ENCODE data around the gene PRLHR.

Gene PRLHR

GRCh38 chr10:118605694-118606093 is 10.2 kb upstream of the PRLHR start:
- no peaks in the 10 kb centered on the region for H3K4me1 Mint-ChIP-seq (ENCODE audit: low read depth)
- H3K4me3 Mint-ChIP-seq, result no peak overlapping the region

GRCh38 chr10:118596426-118597124 is 1.1 kb upstream of the PRLHR start:
- H3K4me1 Mint-ChIP-seq (ENCODE audit: low read depth), result peaks cover 2% of the 10 kb centered on the region
- no peak for DNase-seq (ENCODE audit: low spot score)
- no peak overlapping the region for H3K4me3 Mint-ChIP-seq
- H3K27ac Mint-ChIP-seq, result no peak overlapping the region
- peaks cover 47% of the 10 kb centered on the region for H3K27me3 Mint-ChIP-seq (ENCODE audit: low read depth)
- H3K36me3 Mint-ChIP-seq (ENCODE audit: low read depth), result peaks cover 3% of the 10 kb centered on the region
- H3K9me3 Mint-ChIP-seq, result peaks cover 6% of the 10 kb centered on the region

More at GRCh38 chr10:118605694-118606093, 10.2 kb upstream of the PRLHR start:
- no peak for DNase-seq (ENCODE audit: low spot score)
- Mint-ChIP-seq H3K27me3 (ENCODE audit: low read depth) (no peaks in the 10 kb centered on the region), H3K27ac (no peak overlapping the region), H3K9me3 (no peaks in the 10 kb centered on the region), H3K36me3 (ENCODE audit: low read depth) (no peaks in the 10 kb centered on the region)

GRCh38 chr10:118595064-118595420 is 406 bp downstream of the PRLHR start:
- Mint-ChIP-seq H3K27me3 (ENCODE audit: low read depth) (peaks cover 47% of the 10 kb centered on the region), H3K36me3 (ENCODE audit: low read depth) (peaks cover 3% of the 10 kb centered on the region), H3K27ac (no peak overlapping the region), H3K9me3 (peaks cover 6% of the 10 kb centered on the region), H3K4me1 (ENCODE audit: low read depth) (peaks cover 2% of the 10 kb centered on the region), H3K4me3 (no peak overlapping the region)
- no peak for DNase-seq (ENCODE audit: low spot score)

- peaks cover 47% of the 10 kb centered on the region for H3K27me3 Mint-ChIP-seq (ENCODE audit: low read depth)
- peaks cover 3% of the 10 kb centered on the region for H3K36me3 Mint-ChIP-seq (ENCODE audit: low read depth)
- peaks cover 2% of the 10 kb centered on the region for H3K4me1 Mint-ChIP-seq (ENCODE audit: low read depth)
- peaks cover 6% of the 10 kb centered on the region for H3K9me3 Mint-ChIP-seq
- peak; percentile 4 for DNase-seq (ENCODE audit: low spot score)
- no peak overlapping the region for H3K27ac Mint-ChIP-seq
- no peak overlapping the region for H3K4me3 Mint-ChIP-seq
These were observed 920 bp downstream of the PRLHR start for GRCh38 chr10:118594392-118595063.

- H3K4me3 Mint-ChIP-seq, result no peak overlapping the region
- peaks cover 44% of the 10 kb centered on the region for H3K27me3 Mint-ChIP-seq (ENCODE audit: low read depth)
- no peak for DNase-seq (ENCODE audit: low spot score)
- H3K4me1 Mint-ChIP-seq (ENCODE audit: low read depth), result peaks cover 2% of the 10 kb centered on the region
- H3K9me3 Mint-ChIP-seq, result peaks cover 6% of the 10 kb centered on the region
- no peak overlapping the region for H3K27ac Mint-ChIP-seq
- peaks cover 3% of the 10 kb centered on the region for H3K36me3 Mint-ChIP-seq (ENCODE audit: low read depth)
These were observed 2.6 kb downstream of the PRLHR start for GRCh38 chr10:118592675-118593330.

- Mint-ChIP-seq H3K4me1 (ENCODE audit: low read depth) (peaks cover 2% of the 10 kb centered on the region), H3K36me3 (ENCODE audit: low read depth) (peaks cover 3% of the 10 kb centered on the region), H3K27ac (no peak overlapping the region), H3K4me3 (no peak overlapping the region), H3K9me3 (peaks cover 3% of the 10 kb centered on the region), H3K27me3 (ENCODE audit: low read depth) (peaks cover 26% of the 10 kb centered on the region)
- no peak for DNase-seq (ENCODE audit: low spot score)
These were observed 5.1 kb downstream of the PRLHR start for GRCh38 chr10:118590334-118590733.

GRCh38 chr10:118587881-118588651 is 7.4 kb downstream of the PRLHR start:
- peaks cover 9% of the 10 kb centered on the region for H3K27me3 Mint-ChIP-seq (ENCODE audit: low read depth)
- no peaks in the 10 kb centered on the region for H3K4me1 Mint-ChIP-seq (ENCODE audit: low read depth)
- H3K36me3 Mint-ChIP-seq (ENCODE audit: low read depth), result no peaks in the 10 kb centered on the region
- H3K27ac Mint-ChIP-seq, result no peak overlapping the region
- H3K4me3 Mint-ChIP-seq, result no peak overlapping the region
- DNase-seq (ENCODE audit: low spot score), result no peak
- no peaks in the 10 kb centered on the region for H3K9me3 Mint-ChIP-seq

- no peak for DNase-seq (ENCODE audit: low spot score)
- Mint-ChIP-seq H3K27ac (no peak overlapping the region), H3K27me3 (ENCODE audit: low read depth) (peaks cover 5% of the 10 kb centered on the region), H3K4me1 (ENCODE audit: low read depth) (no peaks in the 10 kb centered on the region), H3K9me3 (no peaks in the 10 kb centered on the region), H3K36me3 (ENCODE audit: low read depth) (no peaks in the 10 kb centered on the region), H3K4me3 (no peak overlapping the region)
These were observed 8.5 kb downstream of the PRLHR start for GRCh38 chr10:118586911-118587310.

- DNase-seq (ENCODE audit: low spot score), result no peak
- Mint-ChIP-seq H3K4me3 (no peak overlapping the region), H3K27me3 (ENCODE audit: low read depth) (peaks cover 5% of the 10 kb centered on the region), H3K9me3 (no peaks in the 10 kb centered on the region), H3K4me1 (ENCODE audit: low read depth) (no peaks in the 10 kb centered on the region), H3K27ac (no peak overlapping the region), H3K36me3 (ENCODE audit: low read depth) (no peaks in the 10 kb centered on the region)
These were observed 9.7 kb downstream of the PRLHR start for GRCh38 chr10:118585794-118586193.

- Mint-ChIP-seq H3K36me3 (ENCODE audit: low read depth) (no peaks in the 10 kb centered on the region), H3K27ac (no peak overlapping the region), H3K4me1 (ENCODE audit: low read depth) (no peaks in the 10 kb centered on the region), H3K4me3 (no peak overlapping the region), H3K27me3 (ENCODE audit: low read depth) (peaks cover 5% of the 10 kb centered on the region), H3K9me3 (no peaks in the 10 kb centered on the region)
- DNase-seq (ENCODE audit: low spot score), result no peak
These were observed 10.2 kb downstream of the PRLHR start for GRCh38 chr10:118585234-118585633.

GRCh38 chr10:118584181-118584954 is 11.1 kb downstream of the PRLHR start:
- Mint-ChIP-seq H3K27ac (no peak overlapping the region), H3K4me3 (no peak overlapping the region), H3K4me1 (ENCODE audit: low read depth) (no peaks in the 10 kb centered on the region), H3K27me3 (ENCODE audit: low read depth) (peaks cover 5% of the 10 kb centered on the region), H3K36me3 (ENCODE audit: low read depth) (no peaks in the 10 kb centered on the region), H3K9me3 (no peaks in the 10 kb centered on the region)
- DNase-seq (ENCODE audit: low spot score), result no peak

- peaks cover 3% of the 10 kb centered on the region for H3K27me3 Mint-ChIP-seq (ENCODE audit: low read depth)
- H3K4me1 Mint-ChIP-seq (ENCODE audit: low read depth), result no peaks in the 10 kb centered on the region
- no peak for DNase-seq (ENCODE audit: low spot score)
- H3K36me3 Mint-ChIP-seq (ENCODE audit: low read depth), result no peaks in the 10 kb centered on the region
- no peak overlapping the region for H3K4me3 Mint-ChIP-seq
- H3K27ac Mint-ChIP-seq, result no peak overlapping the region
- H3K9me3 Mint-ChIP-seq, result no peaks in the 10 kb centered on the region
These were observed 11.8 kb downstream of the PRLHR start for GRCh38 chr10:118583611-118584010.

GRCh38 chr10:118582511-118582910 is 12.9 kb downstream of the PRLHR start:
- Mint-ChIP-seq H3K36me3 (ENCODE audit: low read depth) (no peaks in the 10 kb centered on the region), H3K27ac (no peak overlapping the region), H3K9me3 (no peaks in the 10 kb centered on the region), H3K4me3 (no peak overlapping the region), H3K4me1 (ENCODE audit: low read depth) (no peaks in the 10 kb centered on the region), H3K27me3 (ENCODE audit: low read depth) (peaks cover 3% of the 10 kb centered on the region)
- DNase-seq (ENCODE audit: low spot score), result no peak

All from T-helper 2 cell treated with Interferon-gamma antibody and Interleukin-4, amounts not matched to agents 5 μg/mL and 100 μg/mL, for 36 hours (primary cell).